ENCODE measurements around the gene MRC1. TPM values are rescaled to one million over a fixed set of nuclear protein-coding genes. Genes with fewer than 3 reads are reported as not detected.
"Not testable (repeated sequence)": the region's sequence is repeated elsewhere in the genome, so short reads cannot be mapped to it uniquely, and the experiment has no call there.

MRC1 gene
- total RNA-seq, 1 experiment from 2014 or later: 0.05 TPM

DNA sequence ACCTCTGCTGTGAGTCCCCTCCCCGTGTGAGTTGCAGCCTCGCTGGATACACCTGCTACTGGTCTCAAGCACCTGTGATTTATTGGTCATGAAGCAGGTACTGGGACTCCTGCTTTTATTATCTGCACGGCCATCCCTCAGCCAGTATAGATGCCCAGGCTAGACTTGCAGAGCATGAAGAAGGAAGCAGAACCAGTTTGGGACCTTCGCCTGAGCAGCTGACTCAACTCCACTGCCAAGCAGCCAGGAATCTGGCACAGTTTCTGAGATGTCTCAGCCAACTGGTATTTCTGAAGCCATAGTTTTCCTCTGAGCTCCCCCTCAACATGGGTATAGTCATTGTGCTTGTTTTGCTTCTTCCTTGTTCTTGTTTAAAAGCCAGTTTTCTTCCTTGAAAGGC lies 114.6 kb downstream of the MRC1 start:
- no TSS peak for BruUV-seq (replicated peaks)
- Mint-ChIP-seq H3K27ac (ENCODE audit: unreplicated experiment) (no peak overlapping the region), H3K27me3 (ENCODE audit: insufficient read depth, unreplicated experiment) (peaks cover 14% of the 10 kb centered on the region), H3K9me3 (ENCODE audit: unreplicated experiment) (peaks cover 11% of the 10 kb centered on the region), H3K4me3 (ENCODE audit: unreplicated experiment) (no peak overlapping the region), H3K4me1 (ENCODE audit: low read depth, unreplicated experiment) (no peaks in the 10 kb centered on the region), H3K36me3 (ENCODE audit: insufficient read depth, unreplicated experiment) (no peaks in the 10 kb centered on the region)
- TF ChIP-seq, protein P1, sequence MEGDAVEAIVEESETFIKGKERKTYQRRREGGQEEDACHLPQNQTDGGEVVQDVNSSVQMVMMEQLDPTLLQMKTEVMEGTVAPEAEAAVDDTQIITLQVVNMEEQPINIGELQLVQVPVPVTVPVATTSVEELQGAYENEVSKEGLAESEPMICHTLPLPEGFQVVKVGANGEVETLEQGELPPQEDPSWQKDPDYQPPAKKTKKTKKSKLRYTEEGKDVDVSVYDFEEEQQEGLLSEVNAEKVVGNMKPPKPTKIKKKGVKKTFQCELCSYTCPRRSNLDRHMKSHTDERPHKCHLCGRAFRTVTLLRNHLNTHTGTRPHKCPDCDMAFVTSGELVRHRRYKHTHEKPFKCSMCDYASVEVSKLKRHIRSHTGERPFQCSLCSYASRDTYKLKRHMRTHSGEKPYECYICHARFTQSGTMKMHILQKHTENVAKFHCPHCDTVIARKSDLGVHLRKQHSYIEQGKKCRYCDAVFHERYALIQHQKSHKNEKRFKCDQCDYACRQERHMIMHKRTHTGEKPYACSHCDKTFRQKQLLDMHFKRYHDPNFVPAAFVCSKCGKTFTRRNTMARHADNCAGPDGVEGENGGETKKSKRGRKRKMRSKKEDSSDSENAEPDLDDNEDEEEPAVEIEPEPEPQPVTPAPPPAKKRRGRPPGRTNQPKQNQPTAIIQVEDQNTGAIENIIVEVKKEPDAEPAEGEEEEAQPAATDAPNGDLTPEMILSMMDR (IDR thresholded peaks at IDR 0.05; ENCODE audit: insufficient read depth in 1 of 2, low read depth in 1 of 2, low read length in 1 of 2, severe bottlenecking in 1 of 2, unreplicated experiment in 1 of 2): no peak
- intact Hi-C loops (cut with micrococcal nuclease; ENCODE audit: unreplicated experiment): no loop called here
- DNase-seq: no peak
- Histone ChIP-seq H3K4me3 (ENCODE audit: low read depth, low read length) (no peak overlapping the region), H3K27me3 (replicated peaks; ENCODE audit: control insufficient read depth, insufficient read depth, low read length) (no peaks in the 10 kb centered on the region; the same call in 1 of the 2 replicates), H3K9me3 (no peaks in the 10 kb centered on the region), H3K4me1 (no peaks in the 10 kb centered on the region), H3K36me3 (ENCODE audit: control insufficient read depth, insufficient read depth, low read length) (no peaks in the 10 kb centered on the region)
- POLR2A ChIA-PET: no interaction called here
- CTCF ChIA-PET: no interaction called here

DNA sequence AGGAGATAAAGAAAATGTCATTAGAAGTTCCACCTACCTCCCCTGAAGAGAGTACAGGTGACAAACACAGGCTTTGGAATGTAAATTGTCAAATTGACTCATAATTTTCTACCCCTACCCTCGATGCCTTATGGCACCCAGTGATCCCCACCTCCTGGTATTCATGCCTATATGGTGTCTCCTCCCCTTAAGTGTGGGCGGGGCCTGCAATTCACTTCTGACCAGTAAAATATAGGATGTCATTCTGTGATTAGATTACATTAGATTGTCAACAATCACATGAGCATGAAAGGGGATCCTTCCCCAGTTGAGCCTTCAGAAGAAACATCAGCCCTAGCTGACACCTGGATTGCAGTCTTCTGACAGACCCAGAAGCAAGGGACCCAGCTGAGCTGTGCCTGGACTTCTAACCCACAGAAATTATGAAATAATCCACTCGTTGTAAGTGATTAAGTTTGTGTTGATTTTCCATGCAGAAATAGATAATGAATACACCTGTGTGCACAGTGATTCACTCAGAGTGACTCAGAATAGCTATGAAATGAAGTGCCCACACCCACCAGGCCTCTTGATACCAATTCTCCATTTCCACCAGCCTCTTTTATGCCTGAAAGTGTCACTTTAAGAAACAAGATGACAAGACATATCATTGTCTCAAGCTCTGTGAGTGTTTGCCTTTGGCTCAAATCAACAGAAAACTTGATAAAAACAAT lies 134.0 kb downstream of the MRC1 start:
- ChIA-PET CTCF (no interaction called here), POLR2A (no interaction called here)
- Mint-ChIP-seq H3K4me1 (ENCODE audit: low read depth, unreplicated experiment) (no peaks in the 10 kb centered on the region), H3K36me3 (ENCODE audit: insufficient read depth, unreplicated experiment) (no peaks in the 10 kb centered on the region), H3K4me3 (ENCODE audit: unreplicated experiment) (no peak overlapping the region), H3K27me3 (ENCODE audit: insufficient read depth, unreplicated experiment) (peaks cover 15% of the 10 kb centered on the region), H3K9me3 (ENCODE audit: unreplicated experiment) (no peaks in the 10 kb centered on the region), H3K27ac (ENCODE audit: unreplicated experiment) (no peak overlapping the region)
- Histone ChIP-seq H3K27me3 (replicated peaks; ENCODE audit: control insufficient read depth, insufficient read depth, low read length) (no peaks in the 10 kb centered on the region), H3K4me3 (ENCODE audit: low read depth, low read length) (no peak overlapping the region), H3K9me3 (no peaks in the 10 kb centered on the region), H3K4me1 (no peaks in the 10 kb centered on the region), H3K36me3 (ENCODE audit: control insufficient read depth, insufficient read depth, low read length) (no peaks in the 10 kb centered on the region)
- TF ChIP-seq, protein P1 (IDR thresholded peaks at IDR 0.05; ENCODE audit: insufficient read depth in 1 of 2, low read depth in 1 of 2, low read length in 1 of 2, severe bottlenecking in 1 of 2, unreplicated experiment in 1 of 2): no peak
- DNase-seq: no peak
- intact Hi-C loops (cut with micrococcal nuclease; ENCODE audit: unreplicated experiment): no loop called here
- no TSS peak for BruUV-seq (replicated peaks)

DNA sequence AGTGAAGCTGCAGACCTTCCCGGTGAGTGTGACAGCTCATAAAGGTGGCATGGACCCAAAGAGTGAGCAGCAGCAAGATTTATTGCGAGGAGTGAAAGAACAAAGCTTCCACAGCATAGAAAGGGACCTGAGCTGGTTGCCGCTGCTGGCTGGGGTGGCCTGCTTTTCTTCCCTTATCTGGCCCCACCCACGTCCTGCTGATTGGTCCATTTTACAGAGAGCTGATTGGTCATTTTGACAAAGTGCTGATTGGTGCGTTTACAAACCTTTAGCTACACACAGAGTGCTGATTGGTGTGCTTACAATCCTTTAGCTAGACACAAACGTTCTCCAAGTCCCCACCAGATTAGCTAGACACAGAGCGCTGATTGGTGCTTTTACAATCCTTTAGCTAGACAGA lies 141.1 kb downstream of the MRC1 start:
- H3K27me3 Mint-ChIP-seq (ENCODE audit: insufficient read depth, unreplicated experiment); H3K27me3 ChIP-seq (replicated peaks; ENCODE audit: control insufficient read depth, insufficient read depth, low read length); BruUV-seq (replicated peaks); intact Hi-C loops (cut with micrococcal nuclease; ENCODE audit: unreplicated experiment); CTCF ChIA-PET; H3K4me3 Mint-ChIP-seq (ENCODE audit: unreplicated experiment); H3K36me3 Mint-ChIP-seq (ENCODE audit: insufficient read depth, unreplicated experiment); H3K4me3 ChIP-seq (ENCODE audit: low read depth, low read length); H3K9me3 ChIP-seq; POLR2A ChIA-PET; H3K9me3 Mint-ChIP-seq (ENCODE audit: unreplicated experiment); DNase-seq; H3K4me1 ChIP-seq; H3K27ac Mint-ChIP-seq (ENCODE audit: unreplicated experiment); H3K36me3 ChIP-seq (ENCODE audit: control insufficient read depth, insufficient read depth, low read length); H3K4me1 Mint-ChIP-seq (ENCODE audit: low read depth, unreplicated experiment): not testable (repeated sequence)
